Measurements from ENCODE around the gene SLC35E2B. TPM values are rescaled to one million over a fixed set of nuclear protein-coding genes. Genes with fewer than 3 reads are reported as not detected.
"Not testable (repeated sequence)": the region's sequence is repeated elsewhere in the genome, so short reads cannot be mapped to it uniquely, and the experiment has no call there.

SLC35E2B gene
- total RNA-seq, 1 donor from 2014 or later = 15.7 TPM

- Histone ChIP-seq H3K9ac (ENCODE audit: low read depth in 1 of 3, low read length in 3 of 3) (no peak overlapping the region), H3K4me1 (ENCODE audit: control insufficient read depth in 3 of 3, insufficient read depth in 3 of 3, low read length in 3 of 3) (no peaks in the 10 kb centered on the region), H3K27me3 (ENCODE audit: control insufficient read depth in 3 of 3, insufficient read depth in 3 of 3, low read length in 3 of 3) (no peaks in the 10 kb centered on the region), H3K36me3 (ENCODE audit: control insufficient read depth in 3 of 3, insufficient read depth in 3 of 3, low read length in 3 of 3) (peaks cover 0 to 8% (median 8%) of the 10 kb centered on the region in 3 donors), H3K27ac (ENCODE audit: low read depth, low read length) (no peak overlapping the region), H3K4me3 (ENCODE audit: low read length in 3 of 3) (no peak overlapping the region), H3K9me3 (ENCODE audit: control insufficient read depth in 3 of 3, low read length in 3 of 3) (no peaks in the 10 kb centered on the region)
These were observed 11.2 kb upstream of the SLC35E2B start for GRCh38 chr1:1703796-1704195.

- not testable (repeated sequence) for H3K27ac ChIP-seq (ENCODE audit: low read depth, low read length); H3K36me3 ChIP-seq (ENCODE audit: control insufficient read depth in 3 of 3, insufficient read depth in 3 of 3, low read length in 3 of 3); H3K27me3 ChIP-seq (ENCODE audit: control insufficient read depth in 3 of 3, insufficient read depth in 3 of 3, low read length in 3 of 3); H3K4me1 ChIP-seq (ENCODE audit: control insufficient read depth in 3 of 3, insufficient read depth in 3 of 3, low read length in 3 of 3); H3K4me3 ChIP-seq (ENCODE audit: low read length in 3 of 3); H3K9me3 ChIP-seq (ENCODE audit: control insufficient read depth in 3 of 3, low read length in 3 of 3); H3K9ac ChIP-seq (ENCODE audit: low read depth in 1 of 3, low read length in 3 of 3)
These were observed 9.9 kb upstream of the SLC35E2B start for GRCh38 chr1:1702506-1702905.

GRCh38 chr1:1700557-1700956 lies 8.0 kb upstream of the SLC35E2B start:
- H3K27me3 ChIP-seq (ENCODE audit: control insufficient read depth in 3 of 3, insufficient read depth in 3 of 3, low read length in 3 of 3); H3K9ac ChIP-seq (ENCODE audit: low read depth in 1 of 3, low read length in 3 of 3); H3K4me3 ChIP-seq (ENCODE audit: low read length in 3 of 3); H3K27ac ChIP-seq (ENCODE audit: low read depth, low read length); H3K9me3 ChIP-seq (ENCODE audit: control insufficient read depth in 3 of 3, low read length in 3 of 3); H3K4me1 ChIP-seq (ENCODE audit: control insufficient read depth in 3 of 3, insufficient read depth in 3 of 3, low read length in 3 of 3); H3K36me3 ChIP-seq (ENCODE audit: control insufficient read depth in 3 of 3, insufficient read depth in 3 of 3, low read length in 3 of 3): not testable (repeated sequence)

GRCh38 chr1:1700067-1700466 lies 7.5 kb upstream of the SLC35E2B start:
- H3K9me3 ChIP-seq (ENCODE audit: control insufficient read depth in 3 of 3, low read length in 3 of 3); H3K27ac ChIP-seq (ENCODE audit: low read depth, low read length); H3K9ac ChIP-seq (ENCODE audit: low read depth in 1 of 3, low read length in 3 of 3); H3K27me3 ChIP-seq (ENCODE audit: control insufficient read depth in 3 of 3, insufficient read depth in 3 of 3, low read length in 3 of 3); H3K4me1 ChIP-seq (ENCODE audit: control insufficient read depth in 3 of 3, insufficient read depth in 3 of 3, low read length in 3 of 3); H3K4me3 ChIP-seq (ENCODE audit: low read length in 3 of 3); H3K36me3 ChIP-seq (ENCODE audit: control insufficient read depth in 3 of 3, insufficient read depth in 3 of 3, low read length in 3 of 3): not testable (repeated sequence)

- H3K9me3 ChIP-seq (ENCODE audit: control insufficient read depth in 3 of 3, low read length in 3 of 3); H3K4me1 ChIP-seq (ENCODE audit: control insufficient read depth in 3 of 3, insufficient read depth in 3 of 3, low read length in 3 of 3); H3K4me3 ChIP-seq (ENCODE audit: low read length in 3 of 3); H3K27ac ChIP-seq (ENCODE audit: low read depth, low read length); H3K9ac ChIP-seq (ENCODE audit: low read depth in 1 of 3, low read length in 3 of 3); H3K27me3 ChIP-seq (ENCODE audit: control insufficient read depth in 3 of 3, insufficient read depth in 3 of 3, low read length in 3 of 3); H3K36me3 ChIP-seq (ENCODE audit: control insufficient read depth in 3 of 3, insufficient read depth in 3 of 3, low read length in 3 of 3): not testable (repeated sequence)
These were observed 6.5 kb upstream of the SLC35E2B start for GRCh38 chr1:1699061-1699460.

- not testable (repeated sequence) for H3K27ac ChIP-seq (ENCODE audit: low read depth, low read length); H3K9ac ChIP-seq (ENCODE audit: low read depth in 1 of 3, low read length in 3 of 3); H3K9me3 ChIP-seq (ENCODE audit: control insufficient read depth in 3 of 3, low read length in 3 of 3); H3K4me3 ChIP-seq (ENCODE audit: low read length in 3 of 3); H3K36me3 ChIP-seq (ENCODE audit: control insufficient read depth in 3 of 3, insufficient read depth in 3 of 3, low read length in 3 of 3); H3K4me1 ChIP-seq (ENCODE audit: control insufficient read depth in 3 of 3, insufficient read depth in 3 of 3, low read length in 3 of 3); H3K27me3 ChIP-seq (ENCODE audit: control insufficient read depth in 3 of 3, insufficient read depth in 3 of 3, low read length in 3 of 3)
These were observed 5.0 kb upstream of the SLC35E2B start for GRCh38 chr1:1697358-1698183.

- not testable (repeated sequence) for H3K9ac ChIP-seq (ENCODE audit: low read depth in 1 of 3, low read length in 3 of 3); H3K27ac ChIP-seq (ENCODE audit: low read depth, low read length); H3K9me3 ChIP-seq (ENCODE audit: control insufficient read depth in 3 of 3, low read length in 3 of 3); H3K4me3 ChIP-seq (ENCODE audit: low read length in 3 of 3); H3K36me3 ChIP-seq (ENCODE audit: control insufficient read depth in 3 of 3, insufficient read depth in 3 of 3, low read length in 3 of 3); H3K27me3 ChIP-seq (ENCODE audit: control insufficient read depth in 3 of 3, insufficient read depth in 3 of 3, low read length in 3 of 3); H3K4me1 ChIP-seq (ENCODE audit: control insufficient read depth in 3 of 3, insufficient read depth in 3 of 3, low read length in 3 of 3)
These were observed 4.1 kb upstream of the SLC35E2B start for GRCh38 chr1:1696431-1697357.

- Histone ChIP-seq H3K4me3 (ENCODE audit: low read length in 3 of 3) (peak overlapping the region in 2 of 3 donors; percentile 43 to 56), H3K9ac (ENCODE audit: low read depth in 1 of 3, low read length in 3 of 3) (peak overlapping the region in 1 of 3 donors; percentile 50), H3K27ac (ENCODE audit: low read depth, low read length) (peak overlapping the region; percentile 76)
- not testable (repeated sequence) for H3K4me1 ChIP-seq (ENCODE audit: control insufficient read depth in 3 of 3, insufficient read depth in 3 of 3, low read length in 3 of 3); H3K27me3 ChIP-seq (ENCODE audit: control insufficient read depth in 3 of 3, insufficient read depth in 3 of 3, low read length in 3 of 3); H3K36me3 ChIP-seq (ENCODE audit: control insufficient read depth in 3 of 3, insufficient read depth in 3 of 3, low read length in 3 of 3); H3K9me3 ChIP-seq (ENCODE audit: control insufficient read depth in 3 of 3, low read length in 3 of 3)
These were observed 276 bp downstream of the SLC35E2B start for GRCh38 chr1:1692324-1692713.

GRCh38 chr1:1691443-1691842 lies 1.2 kb downstream of the SLC35E2B start:
- not testable (repeated sequence) for H3K27me3 ChIP-seq (ENCODE audit: control insufficient read depth in 3 of 3, insufficient read depth in 3 of 3, low read length in 3 of 3); H3K9ac ChIP-seq (ENCODE audit: low read depth in 1 of 3, low read length in 3 of 3); H3K9me3 ChIP-seq (ENCODE audit: control insufficient read depth in 3 of 3, low read length in 3 of 3); H3K4me1 ChIP-seq (ENCODE audit: control insufficient read depth in 3 of 3, insufficient read depth in 3 of 3, low read length in 3 of 3); H3K36me3 ChIP-seq (ENCODE audit: control insufficient read depth in 3 of 3, insufficient read depth in 3 of 3, low read length in 3 of 3); H3K27ac ChIP-seq (ENCODE audit: low read depth, low read length); H3K4me3 ChIP-seq (ENCODE audit: low read length in 3 of 3)

- not testable (repeated sequence) for H3K9ac ChIP-seq (ENCODE audit: low read depth in 1 of 3, low read length in 3 of 3); H3K27me3 ChIP-seq (ENCODE audit: control insufficient read depth in 3 of 3, insufficient read depth in 3 of 3, low read length in 3 of 3)
These were observed 3.1 kb downstream of the SLC35E2B start for GRCh38 chr1:1689526-1689925.

More at GRCh38 chr1:1689526-1689925, 3.1 kb downstream of the SLC35E2B start:
- H3K9me3 ChIP-seq (ENCODE audit: control insufficient read depth in 3 of 3, low read length in 3 of 3); H3K4me3 ChIP-seq (ENCODE audit: low read length in 3 of 3); H3K4me1 ChIP-seq (ENCODE audit: control insufficient read depth in 3 of 3, insufficient read depth in 3 of 3, low read length in 3 of 3); H3K27ac ChIP-seq (ENCODE audit: low read depth, low read length); H3K36me3 ChIP-seq (ENCODE audit: control insufficient read depth in 3 of 3, insufficient read depth in 3 of 3, low read length in 3 of 3): not testable (repeated sequence)

Measured in skeletal muscle tissue (tissue), 4 donors.